Adrenal gland (tissue), 12 donors: Measurements from ENCODE around the gene MBOAT7. TPM values are rescaled to one million over a fixed set of nuclear protein-coding genes. Genes with fewer than 3 reads are reported as not detected.
A peak's percentile ranks its signal among the peaks of the same experiment; 100 is the strongest.

Source experiments
- DNase-seq, 7 donors: peaks; one replicate each; pipeline ENCODE4 v3.0.0-alpha.2; 2019 to 2020
- H3K27ac ChIP-seq, 5 donors: fragments of 200-600 bp; sonication (generic) in 4 of 5; 1 replicate in 3 of 5; 2 replicates in 2 of 5; pipeline versions ENCODE4 v1.5.1 to v1.8.0; 2016 to 2020; ENCODE audit warnings: mild to moderate bottlenecking in 1 of 5
- H3K27me3 ChIP-seq: fragments of 200-600 bp; 2 replicates; pipeline ENCODE4 v1.8.0; 2021
- H3K36me3 ChIP-seq, 2 donors: fragments of 200-600 bp; replicated peaks in 1 of 2; 1 replicate in 1 of 2; 2 replicates in 1 of 2; pipeline versions ENCODE4 v1.5.1 to v1.8.0; 2018 to 2022
- H3K4me1 ChIP-seq, 2 donors: fragments of 200-600 bp; replicated peaks in 1 of 2; 1 replicate in 1 of 2; 2 replicates in 1 of 2; pipeline versions ENCODE4 v1.5.1 to v1.8.0; 2018 to 2021
- H3K4me3 ChIP-seq, 4 donors: fragments of 200-600 bp; sonication (generic) in 3 of 4; one replicate each; pipeline ENCODE4 v1.5.1; 2016 to 2018
- H3K9me3 ChIP-seq, 3 donors: fragments of 200-600 bp; sonication (generic) in 1 of 3; replicated peaks in 1 of 3; 1 replicate in 2 of 3; 2 replicates in 1 of 3; pipeline versions ENCODE4 v1.5.1 to v1.8.0; 2016 to 2021
- CTCF ChIP-seq, 6 experiments: fragments of 450-650 bp in 4 of 6; fragments of 200-600 bp in 2 of 6; sonication (generic) in 1 of 6; IDR thresholded peaks; 1 replicate in 5 of 6; 2 replicates in 1 of 6; pipeline versions ENCODE4 v1.5.1 to v1.8.0; 2016 to 2021; ENCODE audit warnings: antibody characterized with exemption in 6 of 6, mild to moderate bottlenecking in 2 of 6, moderate library complexity in 1 of 6
- POLR2A ChIP-seq, 2 donors: fragments of 450-650 bp; IDR thresholded peaks; one replicate each; pipeline ENCODE4 v1.6.1; 2017; ENCODE audit warnings: antibody characterized with exemption in 2 of 2, mild to moderate bottlenecking in 2 of 2, moderate library complexity in 1 of 2
- WGBS, 4 donors: extraction: QIAGEN DNeasy Blood & Tissue Kit in 2 of 4; methylation state at CpG; one replicate each; pipeline versions ENCODE4 v1.1.5 to v1.1.7; 2013 to 2017; 5-methylcytosine and 5-hydroxymethylcytosine counted together
- intact Hi-C, 2 donors: fragments of 100-400 bp; cut with DNase I; formaldehyde crosslinking; loops; one replicate each; pipeline versions ENCODE4 v1.14.1 to v1.15.0; 2022 to 2023
- polyA plus RNA-seq, 3 donors: library from polyadenylated mRNA; stranded (reverse); fragments of 200-250 nt in 2 of 3; fragments of 350-450 nt in 1 of 3; fragmentation: Illumina TruSeq in 1 of 3; extraction: RNeasy Lipid Tissue Mini Kit (QIAGEN cat#74804) in 1 of 3; gene quantifications; one replicate each; pipeline ENCODE4 v1.2.3, GENCODE V29; 2013 to 2014
- total RNA-seq, 9 donors: library from RNA; depleted of rRNA in 4 of 9; stranded (reverse); fragments of >200 nt in 4 of 9; fragments of 120-200 nt in 1 of 9; fragmentation: NEBNext Ultra II Directional in 1 of 9; extraction: Animal tissue kit (Norgen Biotek cat#: 25700) in 1 of 9; gene quantifications; one replicate each; pipeline versions ENCODE4 v1.1.0 to v1.2.4, GENCODE V29; 2013 to 2023
- donor health status: healthy with polysubstance abuse.
- donor health status: Bipolar disorder and iron deficiency.
- donor health status: DM: yes; HTN: yes; CAD: no.
- donor health status: DM: no; HTN: no; CAD: no.
- donor health status: DM: no; HTN: no; CAD: no.
- donor health status: DM: yes; HTN: yes; CAD: no.

MBOAT7 gene
- total and polyA plus RNA-seq, 12 donors, result 98.0 to 670 (median 327) TPM

DNA sequence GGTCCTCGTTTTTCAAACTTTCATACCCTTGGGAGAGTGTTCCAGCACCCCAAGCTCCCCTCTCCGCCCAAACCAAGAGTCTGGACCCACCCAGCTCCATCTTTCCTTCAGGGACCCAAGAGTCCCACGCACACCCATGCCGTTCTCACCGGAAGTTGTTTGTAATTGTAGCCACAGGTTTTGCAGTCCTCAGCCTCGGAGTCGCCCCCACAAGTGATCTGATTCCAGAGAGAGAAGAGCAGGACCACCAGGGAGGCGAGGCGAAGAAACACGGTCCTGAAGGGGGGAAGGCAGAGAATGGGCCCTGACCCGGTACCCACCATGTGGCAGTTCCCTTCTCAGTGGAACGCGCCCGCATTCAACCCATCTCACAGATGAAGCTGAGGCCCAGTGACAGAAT, 26.5 kb downstream of the MBOAT7 start:
- Histone ChIP-seq H3K4me3 (peak overlapping the region in 2 of 4 donors; percentile 23 to 30), H3K36me3 (peaks cover 0 to 2% of the 10 kb centered on the region in 2 donors), H3K27ac (peak overlapping the region in 4 of 5 donors; percentile 41 to 78 (median 61)), H3K4me1 (peaks cover 22 to 46% of the 10 kb centered on the region in 2 donors), H3K9me3 (no peaks in the 10 kb centered on the region), H3K27me3 (no peaks in the 10 kb centered on the region)
- no peak for TF ChIP-seq CTCF (IDR thresholded peaks at IDR 0.05)
- TF ChIP-seq POLR2A (IDR thresholded peaks at IDR 0.05), result no peak
- 59 to 66% (median 62%) methylated on average over 14 of the region's 14 CpGs for WGBS, 4 donors
- DNase-seq, result peak in 1 of 7 donors; percentile 34
- intact Hi-C loops, result no loop called here

DNA sequence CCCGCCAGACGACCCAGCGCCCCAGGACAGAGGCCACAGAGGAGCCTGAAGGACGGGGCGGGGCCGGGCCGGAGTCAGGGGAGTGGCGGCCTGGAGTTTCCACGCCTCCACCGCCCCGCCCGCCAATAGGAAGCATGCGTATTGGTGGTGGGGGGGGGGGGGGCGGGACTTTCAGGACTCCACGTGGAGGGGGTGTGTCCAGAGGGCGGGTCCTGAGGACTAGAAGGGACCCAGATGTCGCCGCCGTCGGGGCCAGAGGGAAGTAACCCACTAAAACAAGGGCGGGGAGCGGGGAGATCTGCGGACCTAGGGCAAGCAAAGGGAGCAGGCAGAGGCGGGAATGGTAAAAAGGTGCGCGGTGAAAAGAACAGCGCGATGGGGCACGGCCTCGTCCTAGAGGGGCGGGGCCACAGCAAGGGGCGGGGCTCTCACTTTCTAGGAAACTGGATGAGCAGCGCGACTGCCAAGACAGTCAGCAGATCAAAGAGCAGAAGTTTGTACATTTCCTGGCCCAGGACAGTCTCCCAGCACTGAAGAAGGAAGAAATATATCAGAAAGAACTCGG, 27.1 kb downstream of the MBOAT7 start:
- DNase-seq, result peak; percentile 87 to 96 (median 93)
- Histone ChIP-seq H3K9me3 (no peaks in the 10 kb centered on the region), H3K27ac (peak overlapping the region in 4 of 5 donors; percentile 41 to 78 (median 61)), H3K4me1 (peaks cover 22 to 47% of the 10 kb centered on the region in 2 donors), H3K27me3 (no peaks in the 10 kb centered on the region), H3K36me3 (peaks cover 0 to 8% of the 10 kb centered on the region in 2 donors), H3K4me3 (peak overlapping the region in 2 of 4 donors; percentile 23 to 30)
- TF ChIP-seq CTCF (IDR thresholded peaks at IDR 0.05) (no peak), POLR2A (IDR thresholded peaks at IDR 0.05) (peak in 1 of 2 donors; percentile 33)
- intact Hi-C loops, result no loop called here
- WGBS, 4 donors, result 1 to 2% (median 2%) methylated on average over 17 to 34 of the region's 35 CpGs

- TF ChIP-seq POLR2A (IDR thresholded peaks at IDR 0.05) (no peak), CTCF (IDR thresholded peaks at IDR 0.05) (no peak)
- intact Hi-C loops, result no loop called here
- Histone ChIP-seq H3K27ac (peak overlapping the region in 4 of 5 donors; percentile 78 to 95 (median 84)), H3K4me1 (peaks cover 22 to 47% of the 10 kb centered on the region in 2 donors), H3K4me3 (peak overlapping the region in 1 of 4 donors; percentile 62), H3K27me3 (no peaks in the 10 kb centered on the region), H3K36me3 (peaks cover 0 to 23% of the 10 kb centered on the region in 2 donors), H3K9me3 (no peaks in the 10 kb centered on the region)
- 43 to 61% (median 50%) methylated on average over 13 of the region's 13 CpGs for WGBS, 4 donors
- no peak for DNase-seq
These were observed 28.5 kb downstream of the MBOAT7 start for GRCh38 chr19:54160854-54161253.

DNA sequence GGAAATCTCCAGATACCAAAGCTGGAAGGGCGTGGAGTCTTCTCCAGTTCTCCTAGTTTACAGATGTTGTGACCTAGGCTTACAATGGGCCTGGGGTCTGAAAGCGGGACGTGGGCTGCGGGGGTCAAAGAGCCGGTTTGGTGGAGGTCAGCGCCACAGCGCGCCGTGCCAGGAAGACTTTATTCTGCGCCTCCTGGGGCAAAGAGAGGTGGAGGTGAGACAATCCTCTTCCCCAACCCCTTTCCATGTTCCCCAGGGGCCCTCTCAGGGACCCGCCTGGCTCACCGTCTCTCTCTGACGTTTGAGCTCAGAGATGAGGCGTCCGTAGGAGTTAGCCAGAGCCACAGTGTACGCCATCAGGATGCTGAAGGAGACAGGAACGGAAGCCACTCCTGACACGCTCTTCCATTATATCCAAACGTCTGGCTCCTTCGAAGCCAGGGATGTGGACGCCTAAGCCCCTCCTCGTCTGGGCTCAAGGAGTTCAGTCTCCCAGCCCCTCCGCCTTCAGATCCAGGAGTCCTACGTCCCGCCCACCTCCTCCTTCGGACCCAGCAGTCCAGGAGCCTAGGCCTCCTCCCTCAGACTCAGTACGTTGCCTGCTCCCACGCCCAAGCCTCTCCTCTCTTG, 29.1 kb downstream of the MBOAT7 start:
- no peak for DNase-seq
- 2 to 7% (median 5%) methylated on average over 10 to 28 of the region's 28 CpGs for WGBS, 4 donors
- Histone ChIP-seq H3K27me3 (no peaks in the 10 kb centered on the region), H3K4me3 (peak overlapping the region in 2 of 4 donors; percentile 29 to 62), H3K27ac (peak overlapping the region; percentile 78 to 95 (median 87)), H3K36me3 (peaks cover 0 to 28% of the 10 kb centered on the region in 2 donors), H3K4me1 (peaks cover 22 to 47% of the 10 kb centered on the region in 2 donors), H3K9me3 (no peaks in the 10 kb centered on the region)
- no peak for TF ChIP-seq POLR2A (IDR thresholded peaks at IDR 0.05)
- no peak for TF ChIP-seq CTCF (IDR thresholded peaks at IDR 0.05)
- intact Hi-C loops, result no loop called here
